GM18519 (cell line): ENCODE data around the gene CEACAM6.

ENCODE experiments used
- ATAC-seq: cut with Tn5 transposase; IDR thresholded peaks from one replicate; pipeline ENCODE4 v1.9.1; 2021; ENCODE audit warnings: mild to moderate bottlenecking, moderate library complexity; ENCODE audit not compliant: unreplicated experiment, low FRiP score

The CEACAM6 gene

DNA sequence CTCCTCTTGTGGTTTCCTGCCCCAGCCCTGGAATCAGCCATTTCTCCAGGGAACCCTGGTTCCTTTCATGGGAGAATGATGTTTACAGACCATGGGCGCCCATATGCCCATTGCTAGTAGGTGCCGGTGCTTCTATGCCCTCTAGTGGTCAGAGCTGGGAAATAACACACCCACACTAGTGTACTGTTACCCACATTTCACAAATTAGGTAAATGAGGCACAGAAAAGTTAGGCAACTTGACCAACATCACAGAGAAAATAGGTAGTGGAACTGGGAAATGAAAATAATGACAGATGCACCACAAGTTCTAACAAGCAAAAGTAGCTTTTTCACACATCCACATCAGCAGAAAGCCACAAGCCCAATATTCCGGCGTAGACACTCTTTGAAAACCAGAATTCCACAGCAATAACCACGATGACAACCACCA, 39.7 kb downstream of the CEACAM6 start:
- ATAC-seq: no peak

DNA sequence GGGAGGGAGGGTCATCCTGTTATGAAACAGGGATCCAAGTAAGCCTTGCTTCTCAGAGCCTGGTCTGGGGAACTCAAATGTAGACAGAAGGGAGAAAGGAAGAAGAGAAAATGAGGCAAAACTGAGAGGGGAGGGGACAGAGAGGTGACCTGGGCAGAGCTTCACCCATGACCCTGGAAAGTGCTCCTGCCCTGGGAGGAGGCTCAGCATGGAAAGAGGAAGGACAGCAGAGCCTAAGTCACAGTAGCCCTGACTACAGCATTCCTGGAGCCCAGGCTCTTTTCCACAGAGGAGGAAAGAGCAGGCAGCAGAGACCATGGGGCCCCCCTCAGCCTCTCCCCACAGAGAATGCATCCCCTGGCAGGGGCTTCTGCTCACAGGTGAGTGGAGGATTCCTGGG, 41.0 kb downstream of the CEACAM6 start, which contains the start of gene CEACAM3:
TSS of gene CEACAM3 (plus strand) at position 226 of the 400 bp plus-strand sequence. CDS start at position 317, 91 bp downstream.
- no peak for ATAC-seq

DNA sequence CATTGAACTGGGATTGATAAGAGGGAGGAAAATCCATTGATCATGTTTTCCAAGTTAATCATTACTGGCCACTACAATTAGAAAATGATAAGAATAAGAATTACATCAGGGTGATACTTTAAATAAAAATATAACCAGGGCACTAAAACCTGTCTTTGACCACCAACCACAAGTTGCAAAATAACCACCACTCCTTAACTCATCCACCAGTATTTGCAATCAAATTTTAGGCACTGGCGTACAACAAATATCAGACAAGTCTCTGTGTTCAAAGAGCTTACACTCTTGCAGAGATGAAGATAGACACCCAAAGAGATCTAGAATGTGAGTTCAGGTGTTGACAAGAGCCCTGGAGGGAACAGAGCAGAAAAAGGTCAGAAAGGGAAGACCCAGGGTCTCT, 41.6 kb downstream of the CEACAM6 start:
- no peak for ATAC-seq

DNA sequence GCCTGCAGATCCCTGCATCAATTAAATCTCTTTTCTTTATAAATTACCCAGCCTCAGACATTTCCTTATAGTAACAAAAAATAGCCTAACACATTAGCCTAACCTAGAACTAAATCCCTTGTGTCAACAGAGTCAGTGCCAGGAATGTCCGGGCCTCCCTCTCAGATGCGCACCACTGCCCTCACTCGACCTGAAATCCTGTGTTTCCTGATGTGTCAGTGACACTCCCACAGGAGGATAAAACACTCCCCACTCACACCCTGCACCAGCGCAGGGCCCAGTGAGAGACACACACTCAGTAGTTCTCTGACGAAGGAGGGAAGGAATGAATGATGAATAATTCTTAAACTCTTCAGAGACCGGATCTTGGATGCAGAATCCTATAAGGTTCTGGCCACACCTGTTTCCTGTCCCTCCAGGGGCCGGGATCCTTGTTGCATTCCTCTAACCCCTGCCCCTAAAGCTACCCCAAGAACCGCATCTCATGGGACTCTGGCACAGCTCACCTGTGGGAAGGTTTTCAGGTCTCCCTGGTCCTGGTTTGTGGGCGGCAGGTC, 44.2 kb downstream of the CEACAM6 start:
- ATAC-seq: no peak

DNA sequence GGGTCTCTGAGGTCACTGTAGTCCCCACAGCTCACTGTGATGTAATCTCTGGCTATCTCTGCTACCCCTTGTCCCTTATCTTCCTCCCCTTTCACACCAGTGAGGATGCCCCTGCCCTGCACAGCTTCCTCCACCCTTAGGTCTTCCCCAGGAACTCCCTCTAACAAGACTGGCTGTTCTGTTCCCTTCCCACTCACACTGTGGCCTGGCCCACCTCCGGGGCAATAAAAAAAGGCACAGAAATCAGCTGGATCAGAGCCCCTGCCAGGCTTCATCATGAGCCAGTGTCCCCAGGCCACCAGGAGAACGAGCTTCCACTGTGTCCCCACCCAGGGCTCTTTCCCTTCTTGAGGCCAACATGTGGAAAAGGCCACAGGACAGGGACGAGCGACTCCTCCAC, 45.7 kb downstream of the CEACAM6 start:
- ATAC-seq: no peak

DNA sequence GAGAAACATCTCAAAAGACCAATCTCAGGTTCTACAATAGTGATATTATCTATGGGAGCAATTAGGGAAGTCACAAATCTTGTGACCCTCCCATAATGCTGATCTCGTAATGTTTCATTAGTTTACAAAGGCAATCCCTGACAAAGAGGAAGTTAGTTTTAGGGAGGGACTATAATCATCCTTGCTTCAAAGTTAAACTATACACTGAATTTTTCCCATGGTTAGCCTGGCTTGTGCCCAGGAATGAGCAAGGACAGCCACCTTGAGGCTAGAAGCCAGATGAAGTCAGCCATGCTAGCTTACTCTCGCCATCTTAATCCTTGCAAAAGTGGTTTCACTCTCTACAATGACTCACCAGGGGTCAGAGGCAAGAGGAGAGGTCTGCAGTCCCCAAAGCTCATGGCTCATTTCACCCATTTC, 46.5 kb downstream of the CEACAM6 start:
- ATAC-seq: no peak

DNA sequence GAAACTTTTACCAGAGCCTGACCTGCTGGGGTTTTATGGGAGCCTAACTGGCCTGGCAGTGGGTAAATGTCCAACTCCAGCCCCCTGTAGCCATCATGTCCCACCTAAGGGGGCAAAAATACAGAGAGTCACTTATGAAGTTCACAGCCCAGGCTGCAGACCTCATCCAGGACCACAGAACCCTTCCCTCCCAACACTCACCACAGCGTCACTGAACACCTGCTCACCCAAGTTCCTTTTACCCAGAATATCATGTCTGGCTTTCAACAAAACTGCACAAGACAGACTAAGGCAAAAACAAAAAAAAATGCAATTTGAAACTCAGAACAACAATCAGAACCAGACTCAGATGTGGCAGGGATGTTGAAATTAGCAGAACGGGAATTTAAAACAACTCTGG, 47.4 kb downstream of the CEACAM6 start:
- ATAC-seq: no peak

DNA sequence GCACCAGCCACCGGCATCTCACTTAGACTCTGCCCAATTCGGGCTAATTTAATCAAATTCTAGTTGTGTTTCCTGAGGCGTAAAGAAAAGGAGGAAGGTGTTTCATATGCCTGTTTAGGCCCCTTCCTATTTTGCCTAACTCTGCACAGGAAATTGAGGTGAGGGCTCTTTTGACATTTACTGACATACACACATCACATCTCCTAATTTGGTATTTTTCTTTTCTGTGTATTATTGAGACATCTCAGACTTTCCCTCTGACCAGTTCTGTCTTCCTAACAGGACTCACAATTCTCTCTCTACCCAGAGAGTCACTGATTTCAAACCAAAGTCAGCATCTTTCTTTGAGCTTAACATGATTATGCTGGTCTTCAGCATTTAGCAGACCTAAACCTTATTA, 49.0 kb downstream of the CEACAM6 start:
- no peak for ATAC-seq

DNA sequence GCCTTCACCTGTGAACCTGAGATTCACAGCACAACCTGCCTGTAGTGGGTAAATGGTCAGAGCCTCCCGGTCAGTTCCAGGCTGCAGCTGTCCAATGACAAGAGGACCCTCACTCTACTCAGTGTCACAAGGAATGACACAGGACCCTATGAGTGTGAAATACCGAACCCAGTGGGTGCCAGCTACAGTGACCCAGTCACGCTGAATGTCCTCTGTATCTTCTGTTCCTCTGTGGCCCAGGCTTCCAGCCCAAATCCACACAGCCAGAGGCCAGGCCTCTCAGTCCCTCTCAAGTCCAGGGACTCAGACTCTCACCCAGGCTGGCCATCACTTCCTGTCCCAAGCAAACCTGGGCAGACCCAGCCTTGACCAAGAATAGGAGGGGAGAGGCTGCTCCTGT, 51.8 kb downstream of the CEACAM6 start:
- no peak for ATAC-seq

DNA sequence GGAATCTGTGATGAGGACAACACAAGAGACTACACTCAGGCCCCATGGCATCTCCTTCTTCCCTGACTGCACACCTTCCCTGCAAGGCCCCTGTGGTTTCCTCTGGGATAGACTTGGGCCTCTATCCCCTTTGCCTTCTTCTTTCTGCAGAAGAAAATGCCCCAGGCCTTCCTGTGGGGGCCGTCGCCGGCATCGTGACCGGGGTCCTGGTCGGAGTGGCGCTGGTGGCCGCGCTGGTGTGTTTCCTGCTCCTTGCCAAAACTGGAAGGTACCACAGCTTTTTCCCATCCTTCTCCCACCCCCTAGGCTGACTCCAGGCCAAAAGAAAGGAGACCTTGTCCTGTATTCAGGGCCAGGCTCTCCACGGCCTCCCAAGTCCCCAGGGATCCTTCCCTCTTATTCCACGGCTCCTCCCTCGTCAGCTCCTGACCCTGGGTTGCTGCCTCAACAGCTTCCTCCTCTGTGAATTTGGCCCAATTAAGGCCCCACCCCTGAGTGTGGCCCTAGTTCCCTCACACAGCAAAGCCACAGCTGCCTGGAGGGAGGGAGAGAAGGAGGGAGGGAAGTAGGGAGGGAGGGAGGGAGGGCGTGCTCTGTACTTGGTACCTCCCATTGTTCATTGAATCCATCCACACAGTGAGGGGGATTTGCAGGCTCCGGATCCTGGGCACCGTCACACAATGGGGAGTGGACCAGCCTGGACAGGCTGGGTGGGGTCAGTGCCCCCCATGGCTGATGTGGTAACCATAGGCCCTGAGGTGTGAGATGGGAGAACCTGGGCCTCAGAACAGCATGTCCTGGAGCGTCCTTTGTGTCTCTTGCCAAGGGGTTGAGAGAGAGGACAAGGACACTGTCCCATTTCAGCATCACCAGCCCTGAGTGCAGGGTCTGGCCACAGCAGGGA, 53.6 kb downstream of the CEACAM6 start:
- ATAC-seq: no peak

DNA sequence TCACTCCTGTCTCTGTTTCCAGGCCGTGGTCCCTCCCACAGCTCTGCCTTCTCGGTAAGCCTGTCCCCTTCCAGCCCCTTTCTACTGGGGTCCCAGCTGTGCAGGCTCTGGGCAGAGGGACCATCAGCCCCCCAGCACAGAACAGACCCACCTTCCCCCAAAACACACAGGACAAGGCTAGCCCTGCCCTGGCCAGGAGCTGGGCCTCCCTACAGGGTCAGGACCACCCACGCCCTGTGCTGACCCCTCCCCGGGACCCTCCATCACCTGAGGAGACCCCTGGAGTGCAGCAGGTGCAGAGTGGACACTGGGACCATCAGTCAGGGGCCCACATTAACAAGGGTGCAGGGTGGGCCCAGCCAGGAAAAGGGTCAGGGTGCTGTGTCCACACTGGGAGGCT, 55.0 kb downstream of the CEACAM6 start:
- no peak for ATAC-seq

DNA sequence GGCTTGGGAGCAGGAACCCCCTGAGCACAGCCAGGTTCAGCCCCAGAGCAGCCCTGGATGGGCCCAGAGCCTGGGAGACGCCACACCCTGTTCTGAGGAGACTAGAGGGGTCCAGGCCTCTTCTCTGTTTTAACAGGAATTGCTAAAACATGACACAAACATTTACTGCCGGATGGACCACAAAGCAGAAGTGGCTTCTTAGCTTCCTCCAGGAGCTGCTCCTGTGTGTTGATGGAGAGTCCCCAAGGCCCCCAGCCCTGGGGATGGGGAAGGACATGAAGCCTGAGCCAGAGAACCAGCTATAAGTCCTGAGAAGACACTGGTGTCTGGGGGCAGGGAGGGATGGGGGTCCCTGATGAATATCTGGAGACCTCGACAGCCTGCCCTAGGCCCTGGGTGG, 55.7 kb downstream of the CEACAM6 start:
- ATAC-seq: no peak

DNA sequence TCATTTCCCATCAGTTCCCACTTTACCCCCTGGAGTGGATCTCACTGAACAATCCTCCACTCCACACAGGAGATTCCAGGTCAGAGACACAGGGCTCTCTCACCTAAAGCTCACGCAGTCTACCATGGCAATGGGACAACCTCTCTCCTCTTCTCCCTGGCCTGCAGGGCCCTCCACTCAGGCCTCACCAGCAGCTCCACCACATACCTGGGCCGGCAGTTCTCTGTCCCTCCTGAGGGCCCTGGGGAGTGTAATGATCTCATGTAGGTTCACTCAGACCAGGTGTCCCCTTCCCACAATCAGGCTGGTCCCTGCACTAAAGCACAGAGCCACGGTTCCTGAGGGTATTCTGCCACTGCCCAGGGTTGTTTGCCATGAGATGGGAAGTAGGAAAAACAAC, 56.7 kb downstream of the CEACAM6 start:
- no peak for ATAC-seq

DNA sequence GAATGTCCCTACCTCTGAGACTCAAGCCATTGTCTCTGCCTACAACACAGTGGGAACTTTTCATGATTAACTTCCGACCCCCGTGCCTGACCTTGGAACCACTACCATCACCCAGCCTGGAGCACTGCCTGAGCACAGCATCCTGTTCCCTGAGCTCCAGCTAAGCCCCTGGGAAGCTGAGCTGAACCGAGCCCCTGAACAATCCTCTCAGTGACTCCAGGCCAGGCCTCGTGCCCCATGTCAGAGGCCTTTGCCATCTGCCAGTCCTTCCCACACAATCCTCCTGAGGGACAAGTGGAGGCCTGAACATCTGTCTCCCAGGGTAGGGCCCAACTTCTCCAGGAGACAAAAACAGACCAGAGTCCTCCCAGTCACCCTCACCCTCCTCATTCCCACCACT, 58.6 kb downstream of the CEACAM6 start:
- ATAC-seq: no peak

DNA sequence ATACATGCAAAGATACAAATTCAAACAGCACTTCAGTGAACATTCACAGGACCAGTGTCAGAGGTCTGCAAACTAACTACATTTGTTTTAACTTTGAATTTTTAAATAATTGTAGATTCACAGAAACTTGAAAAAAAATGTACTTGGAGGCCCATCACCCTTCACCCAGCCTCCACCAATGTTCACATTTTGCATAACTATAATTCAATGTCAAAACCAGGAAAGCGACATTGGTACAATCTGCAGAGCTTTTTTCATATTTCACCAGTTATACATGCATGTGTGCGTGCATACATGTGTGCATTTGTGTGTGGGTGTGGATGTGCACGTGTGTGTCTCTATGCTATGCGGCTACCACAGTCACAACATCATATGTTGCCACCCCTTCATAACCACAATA, 60.0 kb downstream of the CEACAM6 start:
- no peak for ATAC-seq

DNA sequence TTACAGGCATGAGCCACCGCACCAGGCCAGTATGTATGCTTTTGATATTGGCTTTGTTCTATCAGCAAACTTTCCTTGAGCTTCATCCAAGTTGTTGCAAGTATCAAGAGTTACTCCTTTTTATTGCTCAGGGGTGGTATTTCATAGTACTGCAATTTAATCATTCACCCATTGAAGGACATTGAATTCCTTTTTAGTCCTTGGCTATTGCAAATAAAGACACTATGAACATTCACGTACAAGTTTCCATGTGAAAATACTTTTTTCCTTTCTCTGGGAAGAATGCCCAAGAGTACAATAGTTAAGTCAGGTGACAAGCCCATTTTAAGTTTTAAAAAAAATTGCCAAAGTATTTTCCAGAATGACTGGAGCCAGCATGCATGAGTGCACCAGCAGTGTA, 61.4 kb downstream of the CEACAM6 start:
- no peak for ATAC-seq

DNA sequence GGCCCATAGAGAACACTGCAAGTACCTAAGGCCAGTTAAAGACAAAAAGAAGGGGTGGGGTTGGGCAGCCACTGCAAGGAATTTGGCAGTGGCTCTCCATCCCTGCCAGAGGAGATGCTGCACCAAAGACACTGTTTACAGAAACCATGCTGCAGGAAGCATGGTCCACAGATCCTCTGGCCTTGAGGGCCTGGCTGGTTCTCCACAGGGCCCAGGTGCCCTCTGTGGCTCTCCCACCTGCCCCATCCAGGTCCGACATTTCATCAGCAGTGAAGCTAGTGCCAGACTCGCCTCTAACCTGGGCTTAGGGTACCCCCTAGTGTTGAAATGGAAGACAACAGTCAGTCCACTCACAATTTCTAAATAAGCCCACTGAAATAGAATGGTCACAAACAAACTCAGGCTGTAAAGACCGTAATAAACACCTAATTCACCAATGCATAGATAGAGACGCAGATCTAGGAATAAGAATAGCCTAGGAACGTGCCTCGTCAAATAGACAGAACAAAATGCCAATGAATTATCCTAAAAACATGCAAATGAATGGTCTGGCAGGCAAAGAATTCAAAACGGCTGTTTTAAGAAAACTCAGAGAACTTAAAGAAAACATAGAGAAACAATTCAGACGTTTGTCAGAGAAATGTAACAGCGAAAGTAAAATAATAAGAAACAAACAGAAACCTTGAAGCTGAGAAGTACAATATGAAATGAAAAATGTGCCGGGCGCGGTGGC, 65.8 kb downstream of the CEACAM6 start:
- no peak for ATAC-seq
